GM12892 (cell line): Measurements from ENCODE around the gene MEN1.
A peak's percentile ranks its signal among the peaks of the same experiment; 100 is the strongest.

Source experiments
- POLR2A ChIP-seq: IDR thresholded peaks from 2 replicates; pipeline ENCODE4 v1.6.1; 2011; ENCODE audit warnings: low read depth, low read length, control low read depth
- POLR2AphosphoS5 ChIP-seq: IDR thresholded peaks from 2 replicates; pipeline ENCODE4 v1.6.1; 2011; ENCODE audit warnings: low read depth, low read length, control low read depth
- TAF1 ChIP-seq: IDR thresholded peaks from 2 replicates; pipeline ENCODE4 v1.6.1; 2011; ENCODE audit warnings: low read depth, mild to moderate bottlenecking, control low read depth, low read length, borderline replicate concordance

DNA sequence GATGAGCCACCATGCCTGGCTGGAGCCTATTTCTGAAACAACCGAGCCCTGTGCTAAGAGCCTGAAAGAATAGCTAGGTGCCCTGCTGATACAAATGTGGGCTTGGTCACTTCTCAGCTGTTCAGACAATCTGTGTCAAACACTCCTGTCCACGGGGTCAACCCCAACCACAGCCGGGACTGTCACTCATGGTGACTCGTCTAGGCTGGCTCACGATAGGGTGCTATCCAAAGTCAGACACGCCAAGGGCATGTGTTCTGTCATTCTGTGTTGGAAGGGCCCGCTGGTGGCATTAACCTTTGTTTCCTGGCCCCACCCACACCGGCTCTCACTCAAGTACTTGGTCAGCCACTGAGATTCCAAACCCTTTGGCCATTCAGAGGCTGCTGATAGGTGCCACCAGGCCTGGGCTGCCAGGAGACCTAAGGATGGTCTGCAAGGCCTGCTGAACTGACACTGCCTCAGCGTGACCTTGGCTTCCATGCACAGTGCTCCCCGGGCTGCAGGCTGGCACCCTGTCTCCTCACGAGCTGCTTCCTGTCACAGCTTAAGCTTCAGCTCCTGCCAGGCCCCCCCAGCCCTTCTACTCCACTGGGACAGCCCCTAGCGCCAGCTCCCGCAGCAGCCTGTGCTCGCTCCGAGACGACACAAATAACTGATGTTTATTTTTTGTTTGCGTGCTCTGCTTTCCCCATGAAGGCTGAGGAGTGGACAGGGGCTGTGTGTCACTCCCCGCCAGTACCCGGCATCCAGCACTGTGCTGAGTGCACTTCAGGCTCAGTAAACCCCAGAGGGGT lies 48.3 kb upstream of the MEN1 start:
- TF ChIP-seq POLR2AphosphoS5 (peak; percentile 66; the same call in 1 of the 2 replicates), POLR2A (peak; percentile 32; the same call in 1 of the 2 replicates), TAF1 (no peak)
